D341Med (cell line): ENCODE data around the gene ATP1B3.
"Not testable (repeated sequence)": the region's sequence is repeated elsewhere in the genome, so short reads cannot be mapped to it uniquely, and the experiment has no call there.

ENCODE experiments used
- DNase-seq: peaks from one replicate; pipeline ENCODE4 v3.0.0; 2012; ENCODE audit warnings: low spot score

The ATP1B3 gene

DNA sequence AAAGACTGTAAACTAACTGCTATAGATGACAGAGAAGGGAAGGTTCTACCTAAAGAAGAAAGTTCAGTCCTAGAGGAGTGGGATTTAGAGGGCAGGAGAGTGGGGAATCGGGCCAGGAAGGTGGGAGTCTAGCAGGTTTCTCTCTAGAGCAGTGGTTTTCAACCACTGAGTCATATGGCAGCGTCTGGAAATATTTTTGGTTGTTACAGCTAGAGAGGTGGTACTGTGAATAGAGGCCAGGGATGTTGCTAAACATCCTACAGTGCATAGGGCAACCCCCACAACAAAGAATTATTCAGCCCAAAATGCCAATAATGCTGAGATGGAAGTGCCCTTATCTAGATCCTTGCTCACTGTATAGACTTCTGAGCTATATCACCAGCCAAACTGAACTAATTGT is 28.7 kb downstream of the ATP1B3 start:
- DNase-seq = no peak

DNA sequence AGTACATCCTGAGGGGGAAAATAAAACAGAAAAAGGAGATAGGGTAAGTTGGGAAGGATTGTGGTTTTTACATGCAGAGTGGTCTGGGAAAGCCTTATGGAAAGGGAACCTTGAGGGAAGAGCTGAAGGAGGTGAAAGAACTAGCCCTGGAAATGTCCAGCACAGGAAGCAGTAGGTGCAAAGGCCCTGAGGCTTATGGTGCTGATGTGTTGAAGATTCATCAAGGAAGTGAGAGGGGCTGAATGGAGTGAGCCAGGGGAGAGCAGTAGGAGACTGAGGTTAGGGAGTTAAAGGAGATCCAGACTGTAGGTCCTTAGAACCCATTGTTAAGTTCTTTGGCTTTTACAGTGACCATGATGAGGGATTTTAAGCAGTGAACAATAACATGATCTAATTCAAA is 33.0 kb downstream of the ATP1B3 start:
- no peak for DNase-seq

DNA sequence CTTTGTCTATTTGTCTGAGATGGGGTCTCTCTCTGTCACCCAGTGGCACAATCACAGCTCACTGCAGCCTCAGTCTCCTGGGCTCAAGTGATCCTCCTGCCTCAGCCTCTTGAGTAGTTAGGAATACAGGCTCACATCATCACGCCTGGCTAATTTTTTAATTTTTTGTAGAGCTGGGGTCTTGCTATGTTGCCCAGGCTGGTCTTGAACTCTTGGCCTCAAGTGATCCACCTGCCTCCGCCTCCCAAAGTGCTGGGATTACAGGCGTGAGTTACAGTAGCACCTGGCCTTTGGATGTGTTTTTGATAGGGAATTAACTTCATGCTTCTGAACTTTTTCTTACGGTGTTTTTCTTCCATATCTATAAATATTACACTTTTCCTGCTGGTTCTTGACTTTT is 33.5 kb downstream of the ATP1B3 start:
- not testable (repeated sequence) for DNase-seq

DNA sequence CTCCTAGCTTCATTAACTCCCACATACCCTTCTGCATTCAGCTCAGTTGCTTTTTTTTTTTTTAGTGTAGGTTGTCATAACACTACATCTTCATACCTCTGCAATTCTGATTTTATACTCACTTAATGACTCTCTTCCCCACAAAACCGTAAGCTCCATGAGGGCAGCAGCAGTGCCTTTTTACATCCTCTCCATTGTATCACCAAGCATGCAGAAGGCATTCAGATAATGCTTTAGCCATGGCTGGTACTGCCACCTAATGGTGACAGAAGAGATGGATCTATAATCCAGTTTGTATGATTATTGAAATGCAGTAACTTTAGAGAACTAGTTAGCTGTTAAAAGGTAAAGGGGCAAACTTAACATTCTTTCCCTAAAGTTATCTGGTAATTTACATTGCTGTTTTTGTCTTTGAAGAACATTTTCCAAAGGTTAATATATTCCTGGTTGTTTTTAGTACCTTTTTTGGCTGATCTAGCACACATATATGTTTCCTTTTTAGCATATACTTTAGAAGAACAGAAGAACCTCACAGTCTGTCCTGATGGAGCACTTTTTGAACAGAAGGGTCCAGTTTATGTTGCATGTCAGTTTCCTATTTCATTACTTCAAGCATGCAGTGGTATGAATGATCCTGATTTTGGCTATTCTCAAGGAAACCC is 36.8 kb downstream of the ATP1B3 start:
- DNase-seq = peak; percentile 62

DNA sequence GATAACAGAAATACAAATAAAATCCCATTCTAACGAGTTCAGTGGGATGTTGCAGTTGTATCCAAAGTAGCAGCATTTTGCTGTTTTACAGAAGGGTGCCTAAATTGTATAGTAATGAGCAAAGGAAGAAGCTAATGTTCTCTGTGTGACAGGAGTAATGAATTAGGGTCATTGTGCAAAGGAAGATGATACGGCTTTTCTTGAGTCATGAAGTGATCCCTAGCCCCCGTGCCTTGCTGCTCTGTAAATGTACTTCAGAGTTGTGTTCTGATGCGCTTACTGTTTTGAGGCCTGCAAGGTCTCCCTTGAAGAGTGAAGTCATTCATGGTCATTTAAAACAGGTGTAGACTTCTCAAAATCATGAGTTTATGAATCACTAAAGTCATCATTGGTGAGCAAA is 37.9 kb downstream of the ATP1B3 start:
- no peak for DNase-seq

DNA sequence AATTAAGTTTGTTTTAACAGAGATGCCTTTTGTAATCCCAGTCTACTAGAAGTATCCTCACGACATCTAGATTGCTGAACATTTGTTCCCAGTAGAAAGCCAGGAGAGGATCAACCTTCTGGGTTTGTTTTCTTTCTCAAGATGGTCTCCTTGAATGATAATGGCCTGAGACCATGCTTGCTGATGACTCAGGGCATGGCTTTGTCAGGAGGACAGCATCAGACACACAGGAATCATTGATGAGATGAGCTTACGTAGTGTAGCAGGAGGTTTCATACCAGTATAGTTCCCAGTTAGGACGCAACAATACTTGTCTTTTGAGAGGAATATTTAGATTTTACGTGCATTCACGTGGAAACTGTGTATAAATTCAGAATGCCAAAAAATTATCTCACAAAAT is 38.6 kb downstream of the ATP1B3 start:
- no peak for DNase-seq

DNA sequence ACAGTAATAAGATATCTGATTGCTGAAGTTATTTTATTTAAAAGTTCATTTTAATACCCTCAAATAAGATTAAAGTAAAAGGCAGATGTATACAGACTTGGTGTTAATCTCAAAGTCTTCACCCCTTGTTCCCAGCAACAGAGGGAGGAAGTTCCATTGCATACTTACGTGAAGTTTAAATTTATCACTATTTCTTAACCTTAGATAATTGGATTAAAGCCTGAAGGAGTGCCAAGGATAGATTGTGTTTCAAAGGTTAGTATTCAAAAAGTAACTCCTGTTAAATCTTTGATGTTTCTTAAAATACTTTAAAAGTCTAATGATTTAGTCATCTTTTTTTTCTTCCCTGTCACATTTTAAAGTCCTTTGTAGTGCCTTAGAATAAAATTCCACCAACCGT is 39.3 kb downstream of the ATP1B3 start:
- no peak for DNase-seq

DNA sequence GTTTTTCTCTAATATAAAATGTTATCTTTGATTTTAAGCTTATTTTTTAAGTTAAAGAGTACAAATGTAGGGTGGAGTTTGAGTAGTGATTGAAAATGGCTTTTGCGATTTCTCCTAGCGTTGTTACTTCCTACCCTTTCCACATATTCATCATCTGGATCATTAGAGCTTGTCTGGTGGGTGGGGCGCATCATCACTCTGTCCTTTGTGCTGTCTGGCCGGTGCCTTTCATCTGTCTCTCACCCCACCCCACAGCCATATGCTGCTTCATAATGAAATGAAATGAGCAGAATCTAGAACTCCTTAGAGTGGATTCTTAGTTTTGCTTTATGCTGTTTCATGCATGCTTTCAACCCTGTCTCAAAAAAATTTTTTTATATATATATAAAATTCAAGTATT is 44.3 kb downstream of the ATP1B3 start:
- DNase-seq = peak; percentile 66

DNA sequence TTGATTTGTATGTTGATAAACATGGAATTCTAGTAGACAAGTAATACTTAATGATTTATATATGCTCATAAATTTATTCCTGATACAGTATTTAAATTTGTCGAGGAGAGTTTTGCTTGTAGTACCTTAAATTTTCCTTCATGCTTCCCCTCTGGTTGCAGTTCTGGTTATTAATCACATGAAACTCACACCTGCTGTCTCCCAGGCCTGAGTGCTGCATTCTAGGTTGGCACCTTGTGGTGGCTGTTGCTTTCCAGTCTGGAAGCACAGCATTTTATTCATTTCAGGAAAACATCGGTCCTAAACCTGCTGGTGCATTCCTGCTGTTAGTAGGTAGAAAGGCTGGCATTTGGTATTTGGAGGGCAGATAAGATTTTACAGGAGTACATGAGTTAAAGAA is 44.9 kb downstream of the ATP1B3 start:
- no peak for DNase-seq

DNA sequence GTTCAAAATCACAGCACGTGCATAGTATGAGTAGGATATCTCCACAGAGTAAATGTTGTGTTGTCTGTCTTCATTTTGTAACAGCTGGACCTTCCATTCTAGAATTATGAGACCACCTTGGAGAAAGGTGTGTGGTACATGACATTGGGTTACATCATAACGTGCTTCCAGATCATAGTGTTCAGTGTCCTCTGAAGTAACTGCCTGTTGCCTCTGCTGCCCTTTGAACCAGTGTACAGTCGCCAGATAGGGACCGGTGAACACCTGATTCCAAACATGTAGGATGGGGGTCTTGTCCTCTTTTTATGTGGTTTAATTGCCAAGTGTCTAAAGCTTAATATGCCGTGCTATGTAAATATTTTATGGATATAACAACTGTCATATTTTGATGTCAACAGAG is 49.2 kb downstream of the ATP1B3 start:
- DNase-seq = not testable (repeated sequence)

DNA sequence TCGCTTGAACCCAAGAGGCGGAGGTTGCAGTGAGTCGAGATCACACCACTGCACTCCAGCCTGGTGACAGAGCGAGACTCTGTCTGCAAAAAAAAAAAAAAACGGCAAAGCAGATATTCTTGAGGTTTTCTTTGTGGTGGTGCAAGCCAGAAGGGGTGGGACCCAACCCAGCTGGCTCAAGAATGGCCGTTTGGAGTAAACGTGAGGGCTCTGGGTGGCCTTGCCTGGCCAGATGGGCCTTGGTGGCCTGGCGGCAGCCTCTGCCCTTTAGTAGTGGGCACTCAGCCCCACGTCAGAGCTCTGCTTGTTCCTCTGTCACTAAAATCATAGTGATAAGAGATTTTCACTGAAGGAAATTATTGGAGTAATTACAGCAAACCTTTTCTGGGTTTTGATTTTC is 50.5 kb downstream of the ATP1B3 start:
- no peak for DNase-seq

DNA sequence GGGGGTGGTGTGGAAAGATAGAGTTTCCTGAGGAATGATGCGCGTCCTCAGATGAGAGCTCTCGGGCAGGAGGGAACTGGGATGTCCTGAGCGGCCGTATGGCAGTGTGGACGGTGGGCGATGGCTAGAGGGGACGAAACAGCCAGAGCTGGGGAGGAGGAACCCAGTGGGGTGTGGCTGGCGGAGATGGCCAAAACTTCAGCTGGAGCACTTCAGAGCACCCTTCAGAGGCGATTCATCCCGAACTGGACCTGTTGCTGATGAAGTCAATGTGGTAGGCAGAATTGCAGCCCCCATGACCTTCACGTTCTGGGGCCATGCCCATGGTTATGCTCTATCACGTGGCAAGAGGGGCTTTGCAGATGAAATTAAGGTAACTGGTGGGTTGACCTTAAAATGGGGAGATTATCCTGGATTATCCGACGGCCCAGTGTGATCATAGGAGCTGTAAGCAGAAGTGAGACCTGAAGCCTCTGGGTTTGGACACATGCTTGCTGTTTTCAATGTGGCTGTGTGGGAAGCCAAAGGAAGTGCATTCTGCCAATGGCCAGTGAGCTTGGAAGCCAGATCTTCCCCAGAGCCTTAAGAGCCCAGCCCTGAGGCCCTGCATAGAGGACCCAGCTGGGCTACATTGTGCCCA is 52.3 kb downstream of the ATP1B3 start:
- DNase-seq = no peak

DNA sequence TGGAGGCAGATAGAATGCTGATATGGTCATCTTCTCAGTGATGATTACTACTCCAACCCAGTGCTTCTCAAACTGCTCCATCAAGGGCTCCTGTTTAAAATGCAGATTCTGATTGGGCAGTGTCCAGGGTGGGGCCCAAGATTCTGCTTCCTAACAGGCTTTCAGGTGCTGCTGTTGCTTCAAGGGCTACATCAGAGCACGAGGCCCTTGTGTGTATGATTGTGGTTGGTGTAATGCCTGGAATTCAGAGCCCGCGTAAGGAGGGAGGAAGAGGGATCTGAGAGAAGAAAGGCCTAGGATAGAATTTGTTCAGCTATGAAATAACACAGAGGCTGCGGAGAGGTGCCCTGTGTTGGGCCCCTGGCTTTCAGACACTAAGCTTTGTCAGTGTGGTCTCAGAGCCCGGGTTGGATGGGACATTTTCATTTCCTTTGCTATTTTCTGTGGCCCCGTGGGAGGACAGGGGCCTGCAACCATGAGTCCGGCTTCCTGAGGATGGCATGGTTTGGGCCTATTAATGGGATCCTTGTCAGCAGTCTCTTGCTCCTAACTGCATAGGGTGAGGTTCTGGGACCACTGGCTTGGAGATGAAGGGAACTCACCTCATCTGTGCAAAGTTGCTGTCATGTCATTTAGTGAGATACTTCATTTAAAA is 53.0 kb downstream of the ATP1B3 start:
- DNase-seq = no peak

DNA sequence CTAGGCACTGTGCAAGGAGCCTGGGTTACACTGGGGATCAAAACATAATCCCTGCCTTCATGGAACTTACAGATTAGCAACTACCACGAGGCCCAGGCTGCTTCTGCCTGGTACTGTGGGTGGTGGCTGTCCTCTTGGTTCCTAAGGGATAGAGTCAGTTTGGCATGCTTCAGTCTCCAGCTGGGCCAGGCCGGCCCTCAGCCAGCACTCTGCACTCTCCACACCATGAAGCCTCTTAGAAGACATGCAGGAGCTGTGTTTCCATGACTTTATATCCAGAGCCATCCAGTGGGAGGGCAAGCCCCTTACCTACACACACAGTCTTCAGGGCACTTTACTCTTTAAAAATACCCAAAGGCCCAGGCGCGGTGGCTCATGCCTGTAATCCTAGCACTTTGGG is 54.4 kb downstream of the ATP1B3 start:
- no peak for DNase-seq

DNA sequence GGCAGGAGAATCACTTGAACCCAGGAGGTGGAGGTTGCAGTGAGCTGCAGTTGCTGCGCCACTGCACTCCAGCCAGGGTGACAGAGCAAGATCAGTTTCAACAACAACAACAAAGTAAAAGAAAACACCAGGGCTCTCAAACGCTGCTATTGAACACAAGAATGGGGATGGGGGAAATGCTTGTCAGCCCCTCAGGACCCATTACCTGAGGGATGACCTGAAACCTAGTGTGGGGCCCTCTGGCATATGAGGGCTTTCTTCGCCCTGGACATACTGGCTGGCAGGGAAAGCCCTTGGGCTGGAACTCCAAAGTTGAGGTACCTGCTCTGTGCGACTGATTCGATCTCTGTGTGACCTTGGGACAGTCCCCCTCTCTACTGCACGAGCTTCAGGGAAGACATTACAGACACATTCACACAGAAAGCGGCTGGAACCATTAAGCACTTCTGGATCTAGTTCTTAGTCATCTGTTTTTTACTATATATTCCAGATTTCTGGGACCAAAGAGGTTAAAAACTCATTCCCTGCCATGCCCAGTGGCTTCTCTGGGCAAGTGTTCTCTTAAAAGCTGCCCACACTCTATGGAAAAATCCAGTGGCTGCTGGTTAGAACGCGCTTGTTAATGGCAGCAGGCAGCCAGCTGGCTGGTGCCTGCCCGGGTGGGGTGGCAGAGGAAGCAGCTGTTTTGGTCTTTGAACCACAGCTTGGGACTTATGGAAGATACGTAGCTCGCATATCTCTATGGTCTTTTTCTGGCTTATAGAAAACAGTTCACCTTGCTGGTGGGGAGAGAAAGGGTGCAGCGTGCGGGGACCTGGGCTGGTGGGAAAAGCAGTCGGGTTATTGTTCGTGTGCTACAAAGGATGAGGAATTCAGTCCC is 57.2 kb downstream of the ATP1B3 start:
- no peak for DNase-seq

DNA sequence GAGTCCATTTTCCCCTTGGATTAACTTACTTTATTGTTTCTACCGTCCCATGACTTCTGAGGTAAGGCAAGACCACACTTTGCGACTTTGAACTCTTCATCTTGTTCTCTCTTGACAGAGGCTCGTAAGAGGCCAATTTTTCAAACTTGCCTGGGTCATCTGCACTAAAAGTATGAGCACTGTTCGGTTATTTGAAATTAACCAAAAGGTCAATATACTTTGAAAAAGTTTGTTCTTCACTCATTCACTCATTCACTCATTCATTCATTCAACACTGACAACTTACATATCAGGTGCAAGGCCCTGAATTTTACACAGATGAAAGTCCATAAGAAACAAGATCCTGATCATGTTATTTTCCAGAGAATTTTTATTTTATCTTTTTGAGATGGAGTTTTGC is 57.9 kb downstream of the ATP1B3 start:
- DNase-seq = no peak

DNA sequence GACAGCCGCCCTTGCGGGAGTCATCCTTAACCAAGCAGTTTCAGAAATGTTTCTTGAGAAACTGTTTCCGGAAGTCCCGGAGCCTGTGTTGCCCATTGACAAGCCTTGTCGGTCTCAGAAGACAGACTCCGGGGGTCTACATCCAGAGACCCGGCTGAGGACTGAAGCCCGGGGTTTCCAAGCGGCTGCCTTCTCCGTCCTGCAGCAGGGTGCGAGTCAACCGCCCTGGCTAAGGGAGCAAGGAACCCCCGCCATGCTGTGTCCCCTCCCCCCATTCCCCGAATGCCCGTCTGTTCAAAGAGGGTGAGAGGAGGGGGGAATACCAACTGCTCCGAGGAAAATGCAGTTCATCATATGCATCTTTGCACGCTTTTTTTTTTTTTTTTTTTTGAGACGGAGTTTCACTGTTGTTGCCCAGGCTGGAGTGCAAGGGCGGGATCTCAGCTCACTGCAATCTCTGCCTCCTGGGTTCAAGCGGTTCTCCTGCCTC is 61.6 kb downstream of the ATP1B3 start:
- no peak for DNase-seq

DNA sequence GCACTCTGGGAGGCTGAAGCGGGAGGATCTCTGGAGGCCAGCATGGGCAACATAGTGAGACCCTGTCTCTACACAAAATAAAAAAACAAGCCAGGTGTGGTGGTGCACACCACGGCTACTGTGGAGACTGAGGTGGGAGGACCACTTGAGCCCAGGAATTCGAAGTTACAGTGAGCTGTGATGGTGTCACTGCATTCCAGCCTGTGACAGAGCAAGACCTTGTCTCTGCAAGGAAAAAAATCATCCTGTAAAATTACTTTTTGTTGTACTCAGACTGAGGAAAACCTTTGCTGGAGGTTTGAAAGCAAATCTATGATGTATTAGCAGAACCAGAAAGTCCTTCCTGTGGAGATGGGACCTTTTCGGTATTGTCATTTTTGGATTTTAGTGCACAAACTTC is 63.3 kb downstream of the ATP1B3 start:
- DNase-seq = no peak

DNA sequence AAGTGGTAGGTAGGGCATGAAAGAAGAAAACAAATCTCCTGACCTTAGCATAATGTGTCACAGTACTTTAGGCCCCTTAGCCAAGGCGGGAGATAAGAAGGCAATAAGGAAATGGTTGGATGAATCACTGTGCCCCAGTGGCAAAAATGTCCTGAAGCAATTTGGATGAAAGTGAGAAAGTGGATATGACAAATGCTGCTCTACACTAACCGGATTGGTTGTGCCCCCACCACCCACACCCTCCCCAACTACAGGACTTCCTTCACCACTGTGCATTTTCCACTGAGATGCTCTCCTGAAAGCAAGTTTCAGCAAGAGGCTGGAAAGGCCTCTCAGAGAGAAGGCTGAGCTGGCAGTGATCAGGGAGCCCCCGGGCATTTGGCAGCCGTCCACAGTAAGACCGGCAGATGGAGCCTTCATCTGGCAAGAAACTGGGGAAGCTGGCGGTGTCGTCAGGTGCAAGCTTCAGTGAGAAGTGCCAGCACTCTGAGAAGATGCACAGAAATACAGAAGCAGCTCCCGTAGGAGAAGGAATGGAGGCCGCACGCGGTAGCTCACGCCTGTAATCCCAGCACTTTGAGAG is 63.8 kb downstream of the ATP1B3 start:
- peak; percentile 87 for DNase-seq

DNA sequence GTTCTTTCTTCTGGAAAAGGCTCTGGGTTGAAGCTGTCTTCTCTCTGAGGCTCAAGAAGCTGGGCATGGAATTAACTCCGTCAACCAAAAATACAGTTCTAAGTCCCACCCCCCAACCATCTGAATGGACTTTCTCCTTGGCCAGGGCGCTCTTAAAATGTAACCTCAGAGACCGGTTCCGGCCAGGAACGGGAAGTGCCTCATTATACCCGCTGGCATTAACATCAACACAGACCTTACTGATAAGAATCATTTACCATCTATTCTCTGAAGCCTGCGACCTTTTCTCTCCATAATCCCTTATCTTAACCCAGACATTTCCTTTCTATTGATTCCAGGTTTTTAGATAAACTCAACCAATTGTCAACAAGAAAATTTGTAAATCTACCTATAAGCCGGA is 64.7 kb downstream of the ATP1B3 start:
- no peak for DNase-seq

DNA sequence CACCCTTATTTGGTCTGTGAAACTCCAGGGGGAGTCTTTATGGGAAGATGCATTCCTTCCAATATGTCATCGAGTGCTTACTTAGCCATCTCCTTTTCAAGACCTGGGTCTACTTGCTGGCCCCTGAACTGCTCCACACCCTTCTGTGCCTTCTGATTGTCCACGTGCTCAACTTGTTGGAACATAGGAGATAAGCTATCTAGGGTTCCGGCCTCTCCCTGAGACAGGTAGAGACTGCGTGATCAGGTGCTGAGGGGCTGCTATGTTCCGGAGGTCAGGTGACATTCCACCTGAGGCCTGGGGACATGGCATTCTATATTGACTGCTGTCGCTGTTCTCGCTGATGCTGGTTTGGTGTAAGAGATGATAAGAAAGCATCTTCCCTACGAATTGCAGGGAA is 65.6 kb downstream of the ATP1B3 start:
- DNase-seq = no peak
